Esophagus squamous epithelium (tissue), 4 donors: ENCODE results near the gene DDIT4.

Experiments
- POLR2A ChIP-seq, 4 donors: fragments of 450-650 bp; IDR thresholded peaks; one replicate each; pipeline ENCODE4 v1.6.1; 2017; ENCODE audit warnings: antibody characterized with exemption in 4 of 4, mild to moderate bottlenecking in 4 of 4, moderate library complexity in 3 of 4
- TF ChIP-seq, protein P1 (sequence below), 6 experiments: fragments of 450-650 bp in 4 of 6; fragments of 200-600 bp in 2 of 6; sonication (generic) in 2 of 6; IDR thresholded peaks; one replicate each; pipeline ENCODE4 v1.5.1; 2016 to 2019; ENCODE audit warnings: antibody characterized with exemption in 6 of 6, mild to moderate bottlenecking in 4 of 6, moderate library complexity in 4 of 6

DNA sequence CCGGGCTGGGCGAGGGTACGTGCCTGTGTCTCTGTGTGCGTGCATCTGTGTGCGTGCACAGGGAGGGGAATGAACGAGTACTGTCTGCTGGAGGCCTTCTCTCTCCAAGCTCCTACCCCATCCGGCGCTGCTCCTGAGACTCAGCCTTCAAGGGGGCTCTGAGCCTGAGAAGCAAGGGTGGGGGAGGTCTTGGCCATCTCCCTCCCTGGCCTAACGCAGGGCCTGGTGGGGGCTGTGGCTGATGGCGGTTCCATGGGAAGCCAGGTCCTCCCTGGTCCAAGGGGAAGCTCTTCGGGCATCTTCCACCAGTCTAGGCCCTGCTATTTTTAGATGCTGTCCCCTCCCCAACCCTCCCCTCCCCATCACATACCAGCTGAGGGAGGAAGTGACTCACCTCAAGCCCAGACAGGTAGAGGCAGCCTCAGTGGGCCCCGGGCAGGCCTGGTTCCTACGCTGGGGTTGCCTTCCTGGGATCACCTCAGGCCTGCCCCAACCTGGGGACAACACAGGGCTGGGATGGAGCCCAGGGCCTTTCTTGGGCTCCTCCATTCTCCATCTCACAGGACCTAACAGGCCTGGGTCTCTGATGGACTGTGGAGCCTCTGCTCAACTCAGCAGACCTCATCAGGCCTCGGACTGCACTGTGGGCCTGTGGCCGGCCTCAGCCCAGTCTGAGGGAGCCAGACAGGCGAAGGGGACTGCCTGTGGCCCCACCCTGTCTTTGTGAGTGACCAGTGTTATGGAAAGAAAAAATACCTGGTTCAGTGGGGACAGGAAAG is 48.7 kb downstream of the DDIT4 start:
- TF ChIP-seq POLR2A (IDR thresholded peaks at IDR 0.05) = no peak
- TF ChIP-seq, protein P1, sequence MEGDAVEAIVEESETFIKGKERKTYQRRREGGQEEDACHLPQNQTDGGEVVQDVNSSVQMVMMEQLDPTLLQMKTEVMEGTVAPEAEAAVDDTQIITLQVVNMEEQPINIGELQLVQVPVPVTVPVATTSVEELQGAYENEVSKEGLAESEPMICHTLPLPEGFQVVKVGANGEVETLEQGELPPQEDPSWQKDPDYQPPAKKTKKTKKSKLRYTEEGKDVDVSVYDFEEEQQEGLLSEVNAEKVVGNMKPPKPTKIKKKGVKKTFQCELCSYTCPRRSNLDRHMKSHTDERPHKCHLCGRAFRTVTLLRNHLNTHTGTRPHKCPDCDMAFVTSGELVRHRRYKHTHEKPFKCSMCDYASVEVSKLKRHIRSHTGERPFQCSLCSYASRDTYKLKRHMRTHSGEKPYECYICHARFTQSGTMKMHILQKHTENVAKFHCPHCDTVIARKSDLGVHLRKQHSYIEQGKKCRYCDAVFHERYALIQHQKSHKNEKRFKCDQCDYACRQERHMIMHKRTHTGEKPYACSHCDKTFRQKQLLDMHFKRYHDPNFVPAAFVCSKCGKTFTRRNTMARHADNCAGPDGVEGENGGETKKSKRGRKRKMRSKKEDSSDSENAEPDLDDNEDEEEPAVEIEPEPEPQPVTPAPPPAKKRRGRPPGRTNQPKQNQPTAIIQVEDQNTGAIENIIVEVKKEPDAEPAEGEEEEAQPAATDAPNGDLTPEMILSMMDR (IDR thresholded peaks at IDR 0.05) = no peak
